ENCODE results near the gene TRUB2.

TRUB2 gene

GRCh38 chr9:128369024-128369706 lies 46.9 kb upstream of the TRUB2 start (continued):
- TF ChIP-seq TSHZ2 (CRISPR knock-in tag; IDR thresholded peaks at IDR 0.05): no peak

GRCh38 chr9:128365525-128365924 lies 43.3 kb upstream of the TRUB2 start:
- no peak for TF ChIP-seq ZFP30 (CRISPR knock-in tag; IDR thresholded peaks at IDR 0.05)
- TF ChIP-seq ZNF70 (CRISPR knock-in tag; IDR thresholded peaks at IDR 0.05): no peak
- no peak for TF ChIP-seq BACH2 (CRISPR knock-in tag; IDR thresholded peaks at IDR 0.05; ENCODE audit: borderline replicate concordance)
- TF ChIP-seq ISL1 (CRISPR knock-in tag; IDR thresholded peaks at IDR 0.05): no peak
- no peak for TF ChIP-seq POU6F1 (CRISPR knock-in tag; IDR thresholded peaks at IDR 0.05; ENCODE audit: borderline replicate concordance, low read depth)
- no peak for TF ChIP-seq ESRRG (CRISPR knock-in tag; IDR thresholded peaks at IDR 0.05)
- no peak for TF ChIP-seq ZC3H10 (CRISPR knock-in tag; IDR thresholded peaks at IDR 0.05)
- TF ChIP-seq ARNTL (CRISPR knock-in tag; IDR thresholded peaks at IDR 0.05; ENCODE audit: borderline replicate concordance, low read depth): no peak
- TF ChIP-seq OSR1 (CRISPR knock-in tag; IDR thresholded peaks at IDR 0.05): no peak
- TF ChIP-seq TSHZ2 (CRISPR knock-in tag; IDR thresholded peaks at IDR 0.05): no peak
- no peak for TF ChIP-seq ZFP3 (CRISPR knock-in tag; IDR thresholded peaks at IDR 0.05)

GRCh38 chr9:128362774-128363173 lies 40.5 kb upstream of the TRUB2 start:
- TF ChIP-seq POU6F1 (CRISPR knock-in tag; IDR thresholded peaks at IDR 0.05; ENCODE audit: borderline replicate concordance, low read depth) (no peak), PATZ1 (CRISPR knock-in tag; IDR thresholded peaks at IDR 0.05; ENCODE audit: borderline replicate concordance) (no peak), TOX (CRISPR knock-in tag; IDR thresholded peaks at IDR 0.05; ENCODE audit: borderline replicate concordance) (no peak), ZNF565 (CRISPR knock-in tag; conservative IDR thresholded peaks at IDR 0.05; ENCODE audit: low read depth) (no peak), GLIS3 (CRISPR knock-in tag; IDR thresholded peaks at IDR 0.05) (no peak), ZFP3 (CRISPR knock-in tag; IDR thresholded peaks at IDR 0.05) (no peak), BACH2 (CRISPR knock-in tag; IDR thresholded peaks at IDR 0.05; ENCODE audit: borderline replicate concordance) (no peak), RARB (CRISPR knock-in tag; IDR thresholded peaks at IDR 0.05) (no peak), ZNF8 (CRISPR knock-in tag; IDR thresholded peaks at IDR 0.05) (no peak), OSR1 (CRISPR knock-in tag; IDR thresholded peaks at IDR 0.05) (no peak), ZFP30 (CRISPR knock-in tag; IDR thresholded peaks at IDR 0.05) (no peak), PPARA (CRISPR knock-in tag; IDR thresholded peaks at IDR 0.05; ENCODE audit: borderline replicate concordance) (no peak), ZNF70 (CRISPR knock-in tag; IDR thresholded peaks at IDR 0.05) (no peak), TCF4 (CRISPR knock-in tag; IDR thresholded peaks at IDR 0.05; ENCODE audit: borderline replicate concordance) (no peak), CREB5 (CRISPR knock-in tag; IDR thresholded peaks at IDR 0.05; ENCODE audit: low read depth) (no peak), CSDC2 (CRISPR knock-in tag; IDR thresholded peaks at IDR 0.05) (no peak), ESRRG (CRISPR knock-in tag; IDR thresholded peaks at IDR 0.05) (no peak), ZC3H10 (CRISPR knock-in tag; IDR thresholded peaks at IDR 0.05) (no peak)
- ATAC-seq: no peak

More at GRCh38 chr9:128365525-128365924, 43.3 kb upstream of the TRUB2 start:
- ATAC-seq: no peak

All from SK-N-SH treated with all-trans-retinoic acid at 6 μM for 48 hours (cell line).